Mesothelial cell of epicardium (in vitro differentiated cells): ENCODE results near the gene CDC34. TPM values are rescaled to one million over a fixed set of nuclear protein-coding genes. Genes with fewer than 3 reads are reported as not detected.

Source experiments
- DNase-seq, 2 experiments: peaks; one replicate each; pipeline ENCODE4 v3.0.0; 2021; ENCODE audit warnings: low spot score in 2 of 2; ENCODE audit not compliant: unreplicated experiment in 2 of 2
- H3K27ac Mint-ChIP-seq: 2 replicates; pipeline ENCODE4 v1.8.0; 2021; ENCODE audit warnings: mixed read lengths
- H3K27me3 Mint-ChIP-seq: 2 replicates; pipeline ENCODE4 v1.8.0; 2021; ENCODE audit warnings: low read depth, mixed read lengths
- H3K36me3 Mint-ChIP-seq: 2 replicates; pipeline ENCODE4 v1.8.0; 2021; ENCODE audit warnings: mixed read lengths
- H3K4me1 Mint-ChIP-seq: 2 replicates; pipeline ENCODE4 v1.8.0; 2021; ENCODE audit warnings: mixed read lengths
- H3K4me3 Mint-ChIP-seq: 2 replicates; pipeline ENCODE4 v1.8.0; 2021; ENCODE audit warnings: mild to moderate bottlenecking, moderate library complexity, mixed read lengths
- H3K9me3 Mint-ChIP-seq: 2 replicates; pipeline ENCODE4 v1.8.0; 2021; ENCODE audit warnings: mixed read lengths
- CTCF ChIP-seq: fragments of 200-600 bp; sonication (generic); IDR thresholded peaks from one replicate; pipeline ENCODE4 v1.5.0; 2021; ENCODE audit warnings: antibody characterized with exemption; ENCODE audit not compliant: unreplicated experiment
- total RNA-seq: library from RNA; stranded (reverse); gene quantifications from 3 replicates; pipeline ENCODE4 v1.2.1, GENCODE V29; 2021

CDC34 gene
- total RNA-seq, 1 donor from 2014 or later: 106 TPM

- no peak for TF ChIP-seq CTCF
- DNase-seq: peak in 1 of 2 experiments; percentile 20
- peaks cover 3% of the 10 kb centered on the region for H3K9me3 Mint-ChIP-seq
- peaks cover 44% of the 10 kb centered on the region for H3K4me1 Mint-ChIP-seq
- H3K27me3 Mint-ChIP-seq: no peaks in the 10 kb centered on the region
- peak overlapping the region; percentile 98 for H3K27ac Mint-ChIP-seq
- peak overlapping the region; percentile 78 for H3K4me3 Mint-ChIP-seq
- peaks cover 5% of the 10 kb centered on the region for H3K36me3 Mint-ChIP-seq
Measured at GRCh38 chr19:570937-571565, 39.5 kb downstream of the CDC34 start.

- peaks cover 3% of the 10 kb centered on the region for H3K9me3 Mint-ChIP-seq
- H3K27ac Mint-ChIP-seq: peak overlapping the region; percentile 98
- no peaks in the 10 kb centered on the region for H3K27me3 Mint-ChIP-seq
- DNase-seq: no peak
- peak overlapping the region; percentile 78 for H3K4me3 Mint-ChIP-seq
- peaks cover 5% of the 10 kb centered on the region for H3K36me3 Mint-ChIP-seq
- TF ChIP-seq CTCF: no peak
- peaks cover 42% of the 10 kb centered on the region for H3K4me1 Mint-ChIP-seq
Measured at GRCh38 chr19:571566-571974, 40.0 kb downstream of the CDC34 start.

GRCh38 chr19:572140-572742 is 40.7 kb downstream of the CDC34 start, which contains the start of gene BSG:
Gene BSG (plus strand): TSS chr19:572596. CDS start chr19:572635, 39 bp downstream.
- Mint-ChIP-seq H3K36me3 (peaks cover 5% of the 10 kb centered on the region), H3K27ac (peak within 1 kb of the TSS; percentile 98), H3K9me3 (peaks cover 3% of the 10 kb centered on the region), H3K4me1 (peaks cover 38% of the 10 kb centered on the region), H3K27me3 (no peaks in the 10 kb centered on the region), H3K4me3 (peak within 1 kb of the TSS; percentile 85)
- TF ChIP-seq CTCF: no peak
- DNase-seq: peak; percentile 99

- H3K36me3 Mint-ChIP-seq: peaks cover 5% of the 10 kb centered on the region
- no peak for TF ChIP-seq CTCF
- H3K27me3 Mint-ChIP-seq: no peaks in the 10 kb centered on the region
- H3K4me3 Mint-ChIP-seq: peak overlapping the region; percentile 85
- peaks cover 36% of the 10 kb centered on the region for H3K4me1 Mint-ChIP-seq
- peak in 1 of 2 experiments; percentile 23 for DNase-seq
- peak overlapping the region; percentile 90 for H3K27ac Mint-ChIP-seq
- H3K9me3 Mint-ChIP-seq: peaks cover 3% of the 10 kb centered on the region
Measured at GRCh38 chr19:572743-573518, 41.4 kb downstream of the CDC34 start.

- TF ChIP-seq CTCF: no peak
- Mint-ChIP-seq H3K4me3 (peak overlapping the region; percentile 85), H3K4me1 (peaks cover 36% of the 10 kb centered on the region), H3K36me3 (peaks cover 5% of the 10 kb centered on the region), H3K9me3 (peaks cover 3% of the 10 kb centered on the region), H3K27me3 (no peaks in the 10 kb centered on the region), H3K27ac (peak overlapping the region; percentile 90)
- peak in 1 of 2 experiments; percentile 16 for DNase-seq
Measured at GRCh38 chr19:573519-573825, 41.9 kb downstream of the CDC34 start.
